ENCODE data around the gene MYO5B. TPM values are rescaled to one million over a fixed set of nuclear protein-coding genes. Genes with fewer than 3 reads are reported as not detected.

Gene MYO5B
- total RNA-seq, 1 experiment from 2014 or later: 32.1 TPM

GRCh38 chr18:49846361-49846662, 348.6 kb downstream of the MYO5B start (continued):
- no peak for TF ChIP-seq REST (IDR thresholded peaks at IDR 0.05; ENCODE audit: low read depth)

- Histone ChIP-seq H3K4me2 (ENCODE audit: low read length) (no peak overlapping the region), H3K4me1 (ENCODE audit: control insufficient read depth in 1 of 2, insufficient read depth in 2 of 2, low read length in 2 of 2) (peaks cover 21 to 30% of the 10 kb centered on the region in 2 experiments), H3K9ac (ENCODE audit: low read length) (no peak overlapping the region), H3K79me2 (ENCODE audit: insufficient read depth, low read length) (no peaks in the 10 kb centered on the region), H3K9me3 (ENCODE audit: control insufficient read depth in 1 of 2, insufficient read depth in 1 of 2, low read depth in 1 of 2, low read length in 2 of 2) (no peaks in the 10 kb centered on the region), H3K4me3 (replicated peaks in 1 of 2; ENCODE audit: low read depth in 1 of 2, low read length in 2 of 2) (no peak overlapping the region), H3K9me2 (ENCODE audit: insufficient read depth) (no peaks in the 10 kb centered on the region), H4K20me1 (ENCODE audit: insufficient read depth) (no peaks in the 10 kb centered on the region), H3K36me3 (ENCODE audit: control insufficient read depth in 1 of 2, insufficient read depth in 2 of 2, low read length in 2 of 2) (peaks cover 3 to 4% of the 10 kb centered on the region in 2 experiments; a peak in 3 of 4 replicates), H2AFZ (ENCODE audit: low read depth, low read length, poor library complexity, severe bottlenecking) (no peak overlapping the region), H3K27ac (ENCODE audit: low read depth, low read length) (no peak overlapping the region), H3K27me3 (ENCODE audit: insufficient read depth, low read length) (no peaks in the 10 kb centered on the region)
- POLR2A ChIA-PET: interaction anchor here (0.5 kb wide), 1 partner anchor 332 kb away, joined by 4 read pairs; no protein-coding TSS in a partner anchor
- ATAC-seq (no peak), DNase-seq (ENCODE audit: low read depth, low spot score) (no peak)
- BruUV-seq (replicated peaks): no TSS peak
- RAD21 ChIA-PET (ENCODE audit: low non-redundant PET in 1 of 2, low total read pairs in 2 of 2, uncharacterized antibody in 2 of 2, unreplicated experiment in 2 of 2): no interaction called here
- intact Hi-C loops (cut with micrococcal nuclease): no loop called here
- CTCF ChIA-PET: interaction anchor here (1.2 kb wide), 1 partner anchor 13 kb away, joined by 3 read pairs; no protein-coding TSS in a partner anchor
- TF ChIP-seq ZBTB33 (IDR thresholded peaks at IDR 0.05; ENCODE audit: extremely low read depth, insufficient replicate concordance, low read length) (no peak), ATF3 (IDR thresholded peaks at IDR 0.05) (no peak), TCF7L2 (IDR thresholded peaks at IDR 0.05; ENCODE audit: borderline replicate concordance, extremely low read depth, insufficient read depth, insufficient read length) (no peak), SP1 (IDR thresholded peaks at IDR 0.05; ENCODE audit: low read depth) (no peak), CEBPB (IDR thresholded peaks at IDR 0.05; ENCODE audit: low read depth) (no peak), EGR1 (IDR thresholded peaks at IDR 0.05; ENCODE audit: low read depth) (no peak), MAX (IDR thresholded peaks at IDR 0.05) (no peak), POLR2AphosphoS5 (IDR thresholded peaks at IDR 0.05; ENCODE audit: low read depth, low read length) (no peak), SRF (IDR thresholded peaks at IDR 0.05; ENCODE audit: low read depth) (no peak), CBX3 (IDR thresholded peaks at IDR 0.05; ENCODE audit: low read depth) (no peak), YY1 (IDR thresholded peaks at IDR 0.05; ENCODE audit: extremely low read depth, insufficient replicate concordance, low read depth, low read length) (no peak), ZFX (IDR thresholded peaks at IDR 0.05) (no peak), EZH2 (IDR thresholded peaks at IDR 0.05) (no peak), CTCF (IDR thresholded peaks at IDR 0.05 in 2 of 3, conservative IDR thresholded peaks at IDR 0.05 in 1 of 3; ENCODE audit: borderline replicate concordance in 1 of 3, insufficient read depth in 1 of 3, low read depth in 2 of 3, low read length in 2 of 3) (no peak), FOSL1 (IDR thresholded peaks at IDR 0.05; ENCODE audit: low read depth) (no peak), ELF1 (IDR thresholded peaks at IDR 0.05; ENCODE audit: borderline replicate concordance, low read depth) (no peak)
Measured at GRCh38 chr18:49845629-49846360, 349.2 kb downstream of the MYO5B start.
